COLO668 (cell line): ENCODE measurements around the gene CDKAL1.
"Not testable (repeated sequence)": the region's sequence is repeated elsewhere in the genome, so short reads cannot be mapped to it uniquely, and the experiment has no call there.

Experiments
- DNase-seq: peaks from one replicate; lab custom pipeline; 2025; ENCODE audit not compliant: unreplicated experiment; lab: John Stamatoyannopoulos, UW

The CDKAL1 gene

GRCh38 chr6:20589266-20589665, 55.0 kb downstream of the CDKAL1 start:
- DNase-seq = no peak

GRCh38 chr6:20590476-20590875, 56.2 kb downstream of the CDKAL1 start:
- DNase-seq = not testable (repeated sequence)

DNA sequence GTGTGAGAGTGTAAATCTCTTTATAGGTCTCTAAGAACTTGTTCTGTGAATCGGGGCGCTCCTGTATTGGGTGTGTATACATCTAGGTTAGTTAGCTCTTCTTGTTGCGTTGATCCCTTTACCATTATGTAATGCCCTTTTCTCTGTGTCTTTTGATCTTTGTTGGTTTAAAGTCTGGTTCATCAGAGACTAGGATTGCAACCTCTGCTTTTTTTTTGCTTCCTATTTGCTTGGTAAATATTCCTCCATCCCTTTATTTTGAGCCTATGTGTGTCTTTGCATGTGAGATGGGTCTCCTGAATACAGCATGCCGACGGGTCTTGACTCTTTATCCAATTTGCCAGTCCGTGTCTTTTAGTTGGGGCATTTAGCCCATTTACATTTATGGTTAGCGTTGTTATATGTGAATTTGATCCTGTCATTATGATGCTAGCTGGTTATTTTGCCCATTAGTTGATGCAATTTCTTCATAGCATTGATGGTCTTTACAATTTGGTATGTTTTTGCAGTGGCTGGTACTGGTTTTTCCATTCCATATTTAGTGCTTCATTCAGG, 60.1 kb downstream of the CDKAL1 start:
- not testable (repeated sequence) for DNase-seq

GRCh38 chr6:20599302-20600051, 65.2 kb downstream of the CDKAL1 start:
- no peak for DNase-seq

GRCh38 chr6:20600831-20601230, 66.6 kb downstream of the CDKAL1 start:
- no peak for DNase-seq

- DNase-seq = no peak
Measured at GRCh38 chr6:20604159-20604558, 69.9 kb downstream of the CDKAL1 start.

DNA sequence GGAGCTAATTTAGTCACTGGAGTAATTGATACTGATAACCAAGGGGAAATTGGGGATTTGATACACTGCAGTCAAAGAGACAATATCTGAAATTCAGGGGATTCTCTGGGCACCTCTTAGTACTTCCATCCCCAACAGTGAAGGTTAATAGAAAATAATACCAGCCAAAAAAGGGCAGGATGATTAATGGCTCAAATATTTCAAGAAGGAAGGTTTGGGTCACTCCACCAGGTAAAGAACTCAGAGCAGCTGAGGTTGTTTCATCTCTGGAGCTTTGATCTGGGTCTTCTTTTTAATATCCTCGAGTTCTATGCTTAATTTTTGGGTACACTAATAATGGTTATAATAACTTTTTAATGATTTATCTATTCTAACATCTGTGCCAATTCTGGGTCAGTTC, 70.8 kb downstream of the CDKAL1 start:
- DNase-seq = no peak

GRCh38 chr6:20605581-20605980, 71.3 kb downstream of the CDKAL1 start:
- DNase-seq = no peak

- no peak for DNase-seq
Measured at GRCh38 chr6:20606831-20607230, 72.6 kb downstream of the CDKAL1 start.

DNA sequence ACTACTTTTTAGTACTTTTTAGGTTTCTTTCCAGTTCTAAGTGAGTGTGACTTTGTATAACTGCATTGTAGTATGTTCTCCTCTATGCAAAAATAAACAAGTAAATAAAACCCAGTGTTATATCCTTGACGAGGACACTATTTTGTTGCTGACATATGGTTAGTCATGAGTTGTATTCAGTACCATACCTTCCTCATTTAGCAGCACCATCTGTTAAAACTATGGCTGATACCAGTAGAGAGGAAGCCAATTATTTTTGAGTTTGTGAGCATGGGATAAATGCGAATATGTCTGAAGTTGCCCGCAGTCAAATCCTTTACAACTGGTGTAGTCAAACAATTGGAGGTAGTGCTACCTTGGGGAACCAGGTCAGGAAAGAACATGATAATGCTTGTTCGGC, 74.1 kb downstream of the CDKAL1 start:
- no peak for DNase-seq

- DNase-seq = no peak
Measured at GRCh38 chr6:20608905-20609304, 74.6 kb downstream of the CDKAL1 start.

GRCh38 chr6:20609924-20610323, 75.7 kb downstream of the CDKAL1 start:
- DNase-seq = not testable (repeated sequence)

- no peak for DNase-seq
Measured at GRCh38 chr6:20610636-20611370, 76.5 kb downstream of the CDKAL1 start.

- DNase-seq = not testable (repeated sequence)
Measured at GRCh38 chr6:20617537-20617936, 83.3 kb downstream of the CDKAL1 start.

GRCh38 chr6:20620043-20620442, 85.8 kb downstream of the CDKAL1 start:
- no peak for DNase-seq

DNA sequence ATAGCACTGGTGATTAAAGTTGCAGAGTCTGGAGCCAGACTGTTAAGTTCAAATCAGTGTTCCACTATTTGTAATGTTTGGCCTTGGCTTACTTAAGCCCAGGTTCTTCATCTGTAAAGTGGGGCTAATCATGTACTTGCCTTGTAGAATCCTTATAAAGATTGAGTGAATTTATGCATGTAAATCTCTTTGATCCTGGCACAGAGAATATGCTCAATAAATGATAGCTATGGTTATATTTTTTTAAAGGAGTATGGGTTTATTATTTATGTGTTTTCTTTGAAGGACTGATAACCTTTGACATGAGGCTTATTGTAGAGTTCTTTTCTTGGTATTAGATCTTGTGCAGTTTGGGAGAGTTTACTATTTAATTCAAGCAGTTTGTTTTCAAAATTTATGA, 89.5 kb downstream of the CDKAL1 start:
- DNase-seq = no peak

DNA sequence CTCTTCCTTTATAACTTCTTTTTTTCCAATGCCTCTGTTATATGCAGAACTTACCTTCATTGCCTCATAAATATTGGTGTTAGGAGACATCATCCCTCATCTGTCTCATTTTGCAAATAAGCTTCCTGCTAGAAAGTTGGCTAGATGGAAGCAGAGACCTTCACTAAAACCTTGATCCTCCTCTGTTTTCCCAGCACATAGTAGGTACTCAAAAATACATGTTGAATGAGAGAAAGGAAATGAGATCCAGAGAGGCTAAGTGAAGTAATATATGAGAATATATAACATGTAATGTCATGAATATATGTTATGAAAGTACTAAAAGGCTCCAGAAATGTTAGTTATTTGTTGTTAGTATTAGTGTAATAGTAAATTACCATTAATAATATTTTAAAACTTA, 91.9 kb downstream of the CDKAL1 start:
- DNase-seq = no peak

DNA sequence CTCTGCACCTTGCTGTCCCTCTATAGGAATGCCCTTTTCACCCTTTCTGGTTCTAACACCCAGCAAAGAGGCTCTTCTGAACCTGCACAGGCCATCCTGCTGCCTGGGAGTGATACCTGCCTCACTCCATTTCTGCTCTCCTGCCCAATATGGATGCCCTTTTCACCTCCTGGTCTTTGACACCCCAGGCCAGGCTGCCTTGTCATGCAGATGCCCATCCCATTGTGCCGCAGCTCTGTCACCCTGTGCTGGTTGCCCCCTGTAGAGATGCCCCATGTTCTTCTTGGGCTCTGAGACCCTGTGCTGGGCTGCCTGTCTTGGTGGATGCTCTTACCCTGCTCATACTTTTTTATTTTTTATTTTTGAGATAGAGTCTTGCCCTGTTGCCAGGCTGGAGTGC, 95.3 kb downstream of the CDKAL1 start:
- DNase-seq = no peak

GRCh38 chr6:20630136-20630535, 95.9 kb downstream of the CDKAL1 start:
- peak; percentile 14 for DNase-seq

- peak; percentile 47 for DNase-seq
Measured at GRCh38 chr6:20630617-20631548, 96.6 kb downstream of the CDKAL1 start.

GRCh38 chr6:20631549-20631924, 97.3 kb downstream of the CDKAL1 start:
- no peak for DNase-seq
